Ovary (tissue), 9 donors: ENCODE data around the gene HAUS3. TPM values are rescaled to one million over a fixed set of nuclear protein-coding genes. Genes with fewer than 3 reads are reported as not detected.

Source experiments
- DNase-seq, 5 donors: peaks; one replicate each; pipeline ENCODE4 v3.0.0-alpha.2; 2019 to 2020
- H3K27ac ChIP-seq, 2 donors: fragments of 200-600 bp; one replicate each; pipeline versions ENCODE4 v1.5.1 to v1.8.0; 2019 to 2022
- H3K27me3 ChIP-seq: fragments of 200-600 bp; one replicate; pipeline ENCODE4 v1.8.0; 2022
- H3K36me3 ChIP-seq: fragments of 200-600 bp; sonication (generic); one replicate; pipeline ENCODE4 v1.5.1; 2019
- H3K4me1 ChIP-seq: one replicate; pipeline ENCODE4 v1.8.1; 2013; ENCODE audit warnings: mild to moderate bottlenecking, moderate library complexity; ENCODE audit not compliant: insufficient read depth
- H3K4me3 ChIP-seq: fragments of 200-600 bp; sonication (generic); one replicate; pipeline ENCODE4 v1.5.1; 2017
- H3K9me3 ChIP-seq, 2 donors: fragments of 200-600 bp in 1 of 2; sonication (generic) in 1 of 2; one replicate each; pipeline versions ENCODE4 v1.5.1 to v1.8.1; 2013 to 2019; ENCODE audit warnings: mild to moderate bottlenecking in 1 of 2, moderate library complexity in 1 of 2
- EP300 ChIP-seq: sonication (generic); formaldehyde crosslinking; IDR thresholded peaks from one replicate; pipeline ENCODE4 v1.6.1; 2017; ENCODE audit warnings: antibody characterized with exemption
- POLR2A ChIP-seq: fragments of 450-650 bp; IDR thresholded peaks from one replicate; pipeline ENCODE4 v1.6.1; 2017; ENCODE audit warnings: antibody characterized with exemption, mild to moderate bottlenecking, moderate library complexity
- WGBS, 3 donors: extraction: QIAGEN DNeasy Blood & Tissue Kit in 1 of 3; methylation state at CpG; one replicate each; pipeline versions ENCODE4 v1.1.5 to v1.1.7; 2013 to 2017; 5-methylcytosine and 5-hydroxymethylcytosine counted together
- intact Hi-C, 4 donors: fragments of 100-400 bp; cut with DNase I; formaldehyde crosslinking; loops; one replicate each; pipeline versions ENCODE4 v1.11.0 to v1.15.1; 2022 to 2023
- polyA plus RNA-seq, 2 donors: library from polyadenylated mRNA; stranded (reverse); fragments of 200-250 nt in 1 of 2; fragments of 350-450 nt in 1 of 2; fragmentation: Illumina TruSeq in 1 of 2; extraction: RNeasy Lipid Tissue Mini Kit (QIAGEN cat#74804) in 1 of 2; gene quantifications; one replicate each; pipeline ENCODE4 v1.2.3, GENCODE V29; 2013 to 2014
- total RNA-seq, 7 donors: library from RNA; depleted of rRNA in 2 of 7; stranded (reverse); fragments of >200 nt in 2 of 7; fragmentation: NEBNext Ultra II Directional in 3 of 7; extraction: Animal tissue kit (Norgen Biotek cat#: 25700) in 3 of 7; gene quantifications; one replicate each; pipeline versions ENCODE4 v1.1.0 to v1.2.4, GENCODE V29; 2016 to 2023
- TF ChIP-seq, protein P1 (sequence below), 3 donors: fragments of 450-650 bp in 2 of 3; fragments of 200-600 bp in 1 of 3; IDR thresholded peaks; one replicate each; pipeline versions ENCODE4 v1.5.1 to v1.8.0; 2016 to 2022; ENCODE audit warnings: antibody characterized with exemption in 3 of 3, mild to moderate bottlenecking in 1 of 3
- donor health status: DM: no; HTN: no; CAD: no; lungs with moderate emphysema.
- donor health status: DM: no; HTN: no; CAD: no.
- donor health status: Bipolar disorder and iron deficiency.
- donor health status: DM: yes; HTN: yes; CAD: no.
- donor health status: DM: no; HTN: no; CAD: no.
- donor health status: DM: yes; HTN: yes; CAD: no.

Gene HAUS3
- total and polyA plus RNA-seq, 9 donors = 8.2 to 17.4 (median 12.5) TPM

GRCh38 chr4:2258091-2259035 lies 16.4 kb upstream of the HAUS3 start:
- DNase-seq = peak; percentile 13 to 39 (median 22)
- TF ChIP-seq, protein P1, sequence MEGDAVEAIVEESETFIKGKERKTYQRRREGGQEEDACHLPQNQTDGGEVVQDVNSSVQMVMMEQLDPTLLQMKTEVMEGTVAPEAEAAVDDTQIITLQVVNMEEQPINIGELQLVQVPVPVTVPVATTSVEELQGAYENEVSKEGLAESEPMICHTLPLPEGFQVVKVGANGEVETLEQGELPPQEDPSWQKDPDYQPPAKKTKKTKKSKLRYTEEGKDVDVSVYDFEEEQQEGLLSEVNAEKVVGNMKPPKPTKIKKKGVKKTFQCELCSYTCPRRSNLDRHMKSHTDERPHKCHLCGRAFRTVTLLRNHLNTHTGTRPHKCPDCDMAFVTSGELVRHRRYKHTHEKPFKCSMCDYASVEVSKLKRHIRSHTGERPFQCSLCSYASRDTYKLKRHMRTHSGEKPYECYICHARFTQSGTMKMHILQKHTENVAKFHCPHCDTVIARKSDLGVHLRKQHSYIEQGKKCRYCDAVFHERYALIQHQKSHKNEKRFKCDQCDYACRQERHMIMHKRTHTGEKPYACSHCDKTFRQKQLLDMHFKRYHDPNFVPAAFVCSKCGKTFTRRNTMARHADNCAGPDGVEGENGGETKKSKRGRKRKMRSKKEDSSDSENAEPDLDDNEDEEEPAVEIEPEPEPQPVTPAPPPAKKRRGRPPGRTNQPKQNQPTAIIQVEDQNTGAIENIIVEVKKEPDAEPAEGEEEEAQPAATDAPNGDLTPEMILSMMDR (IDR thresholded peaks at IDR 0.05) = no peak
- TF ChIP-seq EP300 (no peak), POLR2A (no peak)
- intact Hi-C loops = loop anchor here in 2 of 4 donors (5.0 to 10.0 kb wide), 2 partner anchors 159 to 276 kb away; partner anchors contain the start of genes CFAP99 (in 1 of the 2), FAM193A (in 1 of the 2) and ZFYVE28 (in 1 of the 2)
- WGBS, 3 donors = 73 to 82% (median 75%) methylated on average over 14 to 18 of the region's 18 CpGs
- Histone ChIP-seq H3K27me3 (no peaks in the 10 kb centered on the region), H3K27ac (peak overlapping the region in 1 of 2 donors; percentile 2), H3K4me1 (peaks cover 24% of the 10 kb centered on the region), H3K36me3 (no peaks in the 10 kb centered on the region), H3K9me3 (no peaks in the 10 kb centered on the region), H3K4me3 (no peak overlapping the region)

DNA sequence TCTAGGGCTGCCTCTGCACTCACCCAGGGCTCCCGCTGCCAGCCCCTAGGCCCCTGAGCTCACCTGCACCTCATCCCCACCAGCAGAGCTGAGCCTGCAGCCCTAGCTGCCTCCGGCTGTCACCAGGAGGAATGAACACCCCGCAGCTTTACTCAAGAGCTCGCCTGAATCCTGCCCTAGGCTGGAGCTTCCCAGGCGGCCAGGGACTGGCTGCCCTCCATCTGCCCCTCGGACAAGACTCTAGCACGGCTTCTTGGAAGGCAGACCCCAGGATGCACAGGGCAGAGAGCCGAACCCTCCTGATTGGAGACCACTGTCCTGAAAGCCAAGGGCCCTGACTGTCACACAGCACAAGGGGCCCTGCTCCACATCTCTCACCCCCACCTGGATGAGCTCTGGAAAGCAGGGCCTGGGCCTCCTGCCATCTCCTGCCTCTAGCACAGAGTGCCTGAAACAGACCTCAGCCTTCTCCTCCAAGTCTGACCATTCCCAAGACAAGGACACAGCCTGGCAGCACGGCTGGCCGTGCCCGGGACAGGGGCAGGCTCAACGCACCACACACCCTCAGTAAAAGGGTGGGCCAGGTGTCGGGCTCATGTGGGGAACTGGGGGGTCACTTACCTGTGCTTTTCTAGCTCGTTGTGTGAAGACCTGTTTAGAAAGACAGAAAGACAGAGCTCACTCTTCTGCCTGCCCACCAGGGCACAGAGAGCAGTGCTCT lies 15.6 kb upstream of the HAUS3 start:
- Histone ChIP-seq H3K4me1 (peaks cover 21% of the 10 kb centered on the region), H3K36me3 (no peaks in the 10 kb centered on the region), H3K27me3 (no peaks in the 10 kb centered on the region), H3K27ac (peak overlapping the region in 1 of 2 donors; percentile 71), H3K4me3 (no peak overlapping the region), H3K9me3 (no peaks in the 10 kb centered on the region)
- 55 to 70% (median 55%) methylated on average over 13 to 14 of the region's 14 CpGs for WGBS, 3 donors
- TF ChIP-seq POLR2A = no peak
- no peak for TF ChIP-seq EP300
- TF ChIP-seq, protein P1 (IDR thresholded peaks at IDR 0.05) = no peak
- intact Hi-C loops = loop anchor here in 2 of 4 donors (5.0 to 10.0 kb wide), 2 partner anchors 160 to 277 kb away; partner anchors contain the start of genes CFAP99 (in 1 of the 2), FAM193A (in 1 of the 2) and ZFYVE28 (in 1 of the 2)
- peak; percentile 18 to 54 (median 33) for DNase-seq

DNA sequence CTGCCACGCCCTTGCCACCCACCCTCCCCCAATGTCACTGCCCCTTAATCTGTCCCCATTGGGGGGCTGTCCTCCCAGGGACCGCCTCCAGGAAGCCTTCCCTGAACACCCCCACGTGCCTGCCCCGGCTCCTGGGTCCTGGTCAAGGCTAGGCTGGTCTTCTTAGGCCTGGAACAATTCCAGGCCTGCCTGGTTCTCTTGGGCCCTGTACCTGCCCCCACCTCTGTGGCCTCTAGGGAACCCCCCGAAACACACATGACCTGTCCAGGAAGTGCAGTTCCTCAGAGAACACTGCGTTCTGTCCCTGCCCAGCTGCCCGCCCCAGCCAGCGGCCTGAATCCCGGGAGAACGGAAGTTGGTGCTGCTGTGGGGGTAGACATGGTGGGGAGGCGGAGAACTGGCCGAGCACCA lies 14.9 kb upstream of the HAUS3 start:
- Histone ChIP-seq H3K27ac (peak overlapping the region; percentile 58 to 71), H3K36me3 (no peaks in the 10 kb centered on the region), H3K4me3 (no peak overlapping the region), H3K4me1 (peaks cover 21% of the 10 kb centered on the region), H3K27me3 (no peaks in the 10 kb centered on the region), H3K9me3 (no peaks in the 10 kb centered on the region)
- DNase-seq = peak; percentile 37 to 69 (median 47)
- intact Hi-C loops = loop anchor here in 2 of 4 donors (5.0 to 10.0 kb wide), 2 partner anchors 161 to 278 kb away; partner anchors contain the start of genes CFAP99 (in 1 of the 2), FAM193A (in 1 of the 2) and ZFYVE28 (in 1 of the 2)
- 35 to 37% (median 36%) methylated on average over 12 of the region's 12 CpGs for WGBS, 3 donors
- TF ChIP-seq EP300 = no peak
- TF ChIP-seq POLR2A = no peak
- TF ChIP-seq, protein P1 (IDR thresholded peaks at IDR 0.05) = no peak

DNA sequence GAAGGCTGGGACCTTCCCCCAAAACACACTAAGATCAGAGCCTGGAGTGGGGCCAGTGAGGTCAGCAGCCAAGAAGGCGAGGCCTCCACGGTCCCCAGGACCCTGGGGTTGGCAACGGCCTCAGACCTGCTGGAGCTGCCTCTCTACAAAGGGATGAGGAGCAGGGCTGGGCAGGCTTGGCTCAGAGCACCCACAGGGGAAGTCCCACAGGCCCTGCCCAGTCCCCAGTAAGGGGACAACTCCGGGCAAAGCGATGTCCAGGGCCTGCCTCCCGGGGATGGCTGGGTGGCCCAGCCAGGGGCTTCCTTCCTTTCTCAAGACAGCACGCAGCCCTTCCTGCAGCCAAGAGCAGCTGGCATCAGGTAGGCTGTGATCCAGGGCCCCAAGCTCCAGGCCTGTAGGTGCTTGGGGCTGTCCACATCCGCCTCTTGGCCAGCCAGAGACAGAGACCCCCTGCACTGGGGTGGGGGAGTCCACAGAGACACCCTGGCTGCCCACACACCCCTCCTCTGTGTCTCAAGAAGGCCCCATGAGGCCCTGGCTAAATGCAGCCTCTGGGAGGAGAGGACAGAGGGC lies 14.3 kb upstream of the HAUS3 start:
- no peaks in the 10 kb centered on the region for H3K36me3 ChIP-seq
- peaks cover 21% of the 10 kb centered on the region for H3K4me1 ChIP-seq
- H3K4me3 ChIP-seq = peak overlapping the region; percentile 26
- no peaks in the 10 kb centered on the region for H3K27me3 ChIP-seq
- DNase-seq = peak; percentile 34 to 71 (median 59)
- H3K27ac ChIP-seq = peak overlapping the region; percentile 58 to 71
- WGBS, 3 donors = 21 to 40% (median 36%) methylated on average over 4 to 8 of the region's 8 CpGs
- intact Hi-C loops = loop anchor here in 2 of 4 donors (5.0 to 10.0 kb wide), 2 partner anchors 161 to 279 kb away; partner anchors contain the start of genes CFAP99 (in 1 of the 2), FAM193A (in 1 of the 2) and ZFYVE28 (in 1 of the 2)
- TF ChIP-seq EP300 (no peak), POLR2A (no peak)
- TF ChIP-seq, protein P1 (IDR thresholded peaks at IDR 0.05) = no peak
- H3K9me3 ChIP-seq = no peaks in the 10 kb centered on the region
